GM12892 (cell line): ENCODE data around the gene SCFD2.
"Not testable (repeated sequence)": the region's sequence is repeated elsewhere in the genome, so short reads cannot be mapped to it uniquely, and the experiment has no call there.

Experiments
- DNase-seq: peaks from one replicate; pipeline ENCODE4 v3.0.0; 2011; ENCODE audit not compliant: insufficient read length
- FAIRE-seq: peaks from 2 replicates; lab custom pipeline; 2011; peaks lifted over from hg19 to GRCh38; lab: Jason Lieb, UNC
- POLR2A ChIP-seq: IDR thresholded peaks from 2 replicates; pipeline ENCODE4 v1.6.1; 2011; ENCODE audit warnings: low read depth, low read length, control low read depth
- POLR2AphosphoS5 ChIP-seq: IDR thresholded peaks from 2 replicates; pipeline ENCODE4 v1.6.1; 2011; ENCODE audit warnings: low read depth, low read length, control low read depth
- TAF1 ChIP-seq: IDR thresholded peaks from 2 replicates; pipeline ENCODE4 v1.6.1; 2011; ENCODE audit warnings: low read depth, mild to moderate bottlenecking, control low read depth, low read length, borderline replicate concordance

SCFD2 gene

DNA sequence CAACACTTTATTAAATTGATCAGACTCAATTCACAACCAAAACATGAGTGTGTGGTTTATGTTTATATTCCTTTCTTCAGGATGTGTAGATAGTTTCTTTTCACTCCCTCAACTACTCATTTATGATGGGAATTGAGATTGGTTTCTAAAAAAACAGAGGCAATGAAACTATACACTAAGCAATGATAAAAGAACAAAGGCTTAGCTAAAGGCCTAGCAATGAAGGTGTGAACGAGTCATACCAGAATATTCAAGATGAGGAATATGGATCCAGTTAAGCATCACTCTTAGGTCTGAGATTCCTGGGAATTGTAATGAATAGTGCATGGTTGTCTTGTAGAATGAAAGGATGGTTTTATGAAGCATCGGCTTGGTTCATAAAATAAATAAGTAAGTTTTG, 521.3 kb downstream of the SCFD2 start:
- TF ChIP-seq POLR2AphosphoS5 (no peak), TAF1 (no peak), POLR2A (no peak)
- DNase-seq: no peak
- no peak for FAIRE-seq

DNA sequence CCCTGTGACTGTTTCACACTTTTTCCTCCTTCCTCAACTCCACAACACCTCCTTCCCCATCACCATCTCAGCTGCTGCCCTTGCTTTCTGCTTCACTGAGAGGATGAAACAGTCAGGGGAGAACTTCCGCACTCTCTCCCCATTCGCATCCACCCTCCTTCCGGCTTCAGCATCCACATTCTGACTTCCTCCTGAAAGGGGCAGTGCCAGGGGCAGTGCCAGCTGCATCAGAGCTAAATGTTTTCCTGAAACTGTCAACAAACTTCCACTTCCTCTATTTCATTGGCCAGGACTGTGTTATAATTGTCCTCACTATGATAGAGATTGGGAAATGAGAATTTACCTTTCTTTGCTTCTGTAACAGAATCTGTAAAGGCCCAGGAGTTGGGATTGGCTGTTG, 521.9 kb downstream of the SCFD2 start:
- FAIRE-seq (no peak), DNase-seq (no peak)
- TF ChIP-seq TAF1 (no peak), POLR2A (no peak), POLR2AphosphoS5 (no peak)

DNA sequence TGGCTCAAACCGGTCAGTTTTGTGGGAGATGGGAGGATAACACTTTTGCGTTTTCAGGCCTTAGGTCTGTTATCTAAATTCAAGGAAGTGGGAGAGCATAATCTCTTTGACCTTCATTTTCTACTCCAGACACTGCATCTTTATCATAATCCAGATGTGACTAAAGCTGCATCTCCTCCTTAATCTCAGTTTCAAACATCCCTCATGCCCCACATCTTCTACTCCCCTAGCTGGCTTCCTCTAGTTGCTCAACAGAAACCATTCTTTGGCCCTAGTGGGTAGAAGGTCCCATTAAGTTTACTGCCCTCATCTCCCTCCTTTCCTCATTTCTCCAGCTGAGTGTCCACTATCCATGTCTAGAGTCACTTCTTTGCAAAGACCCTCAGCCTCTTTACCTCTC, 522.5 kb downstream of the SCFD2 start:
- DNase-seq (no peak), FAIRE-seq (no peak)
- TF ChIP-seq POLR2AphosphoS5 (no peak), TAF1 (no peak), POLR2A (no peak)

DNA sequence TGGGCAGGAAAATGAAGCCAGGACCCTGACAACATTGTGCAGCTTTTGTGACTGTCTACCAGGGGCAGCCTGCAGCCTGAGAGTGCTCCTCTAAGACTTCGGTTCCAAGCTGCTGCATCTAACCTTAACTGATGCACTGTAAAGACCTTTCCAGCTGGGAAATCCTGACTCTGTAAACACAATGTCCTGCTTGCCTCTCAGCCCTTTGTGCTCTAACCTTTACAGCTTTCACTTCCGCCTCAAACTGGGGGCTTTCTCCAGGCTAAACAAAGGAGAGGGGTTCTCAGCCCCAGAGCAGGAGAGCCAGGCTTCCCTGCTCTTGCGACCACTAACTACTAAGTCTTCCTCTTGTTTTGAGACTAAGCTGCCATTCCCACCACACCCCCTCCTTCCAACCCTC, 523.1 kb downstream of the SCFD2 start:
- DNase-seq (no peak), FAIRE-seq (no peak)
- TF ChIP-seq TAF1: no peak
- TF ChIP-seq POLR2A: no peak
- TF ChIP-seq POLR2AphosphoS5: no peak

DNA sequence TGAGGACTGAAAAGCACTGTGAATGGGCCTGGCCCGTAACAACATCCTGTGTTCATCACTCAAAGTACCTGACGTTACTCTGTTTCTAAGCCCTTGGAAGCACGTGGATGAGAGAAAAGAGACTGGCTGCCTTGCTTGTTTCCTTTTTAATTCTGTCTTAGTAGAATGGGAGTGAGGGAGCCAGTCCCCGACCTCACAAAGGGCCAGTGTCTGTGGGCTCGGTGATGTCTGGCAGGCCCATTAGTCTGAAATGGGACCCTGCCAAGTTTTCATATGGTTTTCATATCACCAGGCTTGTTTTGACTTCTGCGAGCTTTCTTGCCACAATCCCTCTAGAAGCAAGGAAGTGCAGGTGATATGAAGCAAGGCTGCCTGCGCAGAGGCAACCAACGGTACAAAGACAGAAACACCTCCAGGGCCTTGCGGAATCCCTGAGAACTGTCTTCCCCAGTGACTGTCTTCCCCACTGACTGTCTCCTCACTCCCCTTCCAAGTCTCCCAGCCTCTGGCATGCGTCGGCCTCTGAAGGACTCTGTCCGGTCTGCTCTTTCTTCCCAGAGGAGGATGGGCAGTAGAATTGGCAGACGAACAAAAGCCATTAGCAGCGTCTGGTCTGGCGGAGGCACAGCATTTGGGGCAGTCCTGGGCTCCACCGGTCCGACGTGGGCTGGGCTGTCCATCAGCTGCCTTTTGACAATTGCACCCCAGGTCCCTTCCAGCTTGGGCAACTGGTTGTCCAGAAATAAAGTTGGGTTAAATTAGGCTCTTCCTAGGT, 524.0 kb downstream of the SCFD2 start:
- DNase-seq: no peak
- no peak for TF ChIP-seq POLR2AphosphoS5
- TF ChIP-seq TAF1: no peak
- TF ChIP-seq POLR2A: no peak
- no peak for FAIRE-seq

DNA sequence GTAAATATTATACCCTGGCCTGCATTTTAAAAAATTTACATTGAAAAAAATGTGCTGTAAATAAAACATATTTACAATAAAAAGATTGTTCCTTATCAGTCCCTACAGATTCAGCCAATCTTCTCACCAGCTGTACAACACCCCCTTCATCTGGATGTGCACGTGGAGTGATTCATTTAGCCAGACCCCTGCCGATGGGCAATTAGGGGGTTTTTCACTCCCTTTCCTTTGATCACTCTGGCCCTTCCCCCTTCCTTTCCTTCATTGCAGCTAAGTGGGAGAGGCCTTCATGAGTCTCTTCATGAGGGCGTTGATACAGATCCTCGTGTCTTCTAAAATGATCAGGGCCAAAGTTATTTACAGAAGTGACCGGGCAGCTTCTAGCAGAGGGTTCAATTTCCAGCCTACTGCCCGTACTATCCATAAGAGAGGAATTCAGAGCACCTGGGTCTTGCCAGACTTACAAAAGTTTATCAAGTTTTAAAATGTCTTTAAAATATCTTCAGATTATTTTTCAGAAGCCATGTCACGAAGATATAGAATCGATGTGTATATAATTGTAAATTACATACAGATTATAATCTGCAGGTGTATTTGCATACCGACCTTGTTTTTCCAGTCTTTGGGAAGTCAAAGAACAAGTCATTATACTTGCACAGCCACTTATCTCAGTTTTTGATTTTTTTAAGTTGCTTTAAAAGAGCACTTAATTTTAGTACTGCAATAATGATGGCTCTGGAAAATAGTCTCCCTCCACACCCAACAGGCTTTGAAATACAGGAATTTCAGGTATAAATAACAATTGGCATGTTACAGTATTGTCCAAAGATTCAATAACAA, 525.1 kb downstream of the SCFD2 start:
- TF ChIP-seq POLR2AphosphoS5: no peak
- no peak for TF ChIP-seq POLR2A
- TF ChIP-seq TAF1: no peak
- DNase-seq (no peak), FAIRE-seq (no peak)

DNA sequence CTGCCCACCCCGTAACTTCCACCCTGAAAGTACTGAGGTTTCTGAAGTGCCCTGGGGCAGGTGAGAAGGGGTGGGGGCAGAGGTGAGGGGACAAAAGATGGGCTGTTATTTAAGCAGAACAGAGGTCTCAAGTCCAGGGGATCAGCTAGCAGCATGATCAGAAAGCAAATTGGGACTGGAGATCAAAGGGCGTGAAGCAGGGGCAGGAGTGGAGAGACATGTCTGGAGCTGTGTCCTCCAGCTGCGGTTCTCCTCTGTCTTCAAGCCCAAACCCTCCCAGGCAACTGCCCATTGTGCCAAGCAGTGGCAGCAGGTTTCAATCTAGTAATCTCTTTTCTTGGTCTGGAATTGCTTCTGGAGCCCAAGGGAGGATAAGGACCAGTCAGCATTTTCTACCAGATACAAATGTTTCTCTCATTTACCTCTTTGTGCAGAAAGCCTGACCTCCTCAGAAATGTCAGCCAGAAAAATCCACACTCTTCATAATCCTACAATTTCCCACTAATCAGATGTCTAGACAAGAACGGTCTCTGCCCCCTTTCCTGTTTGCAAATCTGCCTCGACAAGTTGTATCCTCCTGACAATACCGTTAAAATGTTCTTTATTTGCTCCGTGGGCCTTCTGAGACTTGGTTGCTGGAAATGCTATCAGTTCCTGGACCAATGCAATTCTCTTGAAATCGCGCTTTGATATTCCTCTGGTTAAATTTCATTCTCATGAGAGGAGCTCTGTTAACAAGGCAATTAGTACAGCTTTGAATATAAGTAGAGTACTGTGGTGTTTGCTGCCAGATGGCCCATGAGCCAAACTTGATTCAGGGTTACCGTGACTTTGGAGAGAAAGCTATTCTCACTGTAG, 526.9 kb downstream of the SCFD2 start:
- no peak for FAIRE-seq
- TF ChIP-seq POLR2A: no peak
- no peak for DNase-seq

DNA sequence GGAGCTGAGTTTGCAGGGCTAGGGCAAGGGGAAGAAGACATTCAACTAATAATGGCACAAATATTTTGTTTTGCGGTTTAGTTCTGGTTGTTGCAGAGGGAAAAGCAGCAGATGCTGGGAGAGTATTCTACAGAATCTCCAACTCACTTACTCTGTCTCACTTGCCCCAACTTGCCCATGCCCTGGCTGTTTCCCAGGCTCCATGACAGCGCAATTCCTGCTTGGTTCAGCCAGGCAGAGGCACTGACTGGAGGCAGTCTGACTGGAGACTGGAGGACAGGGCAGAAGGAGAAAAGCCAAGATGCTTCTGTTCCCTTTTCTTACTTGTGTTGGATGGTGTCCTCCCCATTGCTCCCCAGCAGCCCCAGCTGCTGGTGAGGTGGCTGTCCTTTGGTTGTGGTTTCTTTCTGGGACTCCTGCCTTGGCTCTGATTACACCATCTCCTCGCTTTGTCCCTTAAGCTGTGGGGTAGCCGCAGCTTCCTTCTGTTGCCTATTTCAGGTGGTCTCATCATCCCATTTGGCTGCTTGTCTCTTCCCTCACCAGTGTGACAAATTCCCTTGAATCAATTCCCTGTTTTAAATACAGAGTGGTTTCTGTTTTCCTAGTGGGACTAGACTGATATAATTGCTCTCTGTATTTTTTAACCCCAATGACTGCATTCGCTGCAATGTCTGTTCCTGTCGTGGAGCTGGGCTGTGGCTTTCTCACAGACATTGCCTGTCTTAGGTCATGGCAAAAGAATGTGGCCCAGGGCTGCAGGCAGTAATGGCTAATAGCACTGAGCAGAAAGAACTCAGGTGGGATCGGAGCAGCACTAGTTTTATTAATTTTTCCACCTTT, 527.9 kb downstream of the SCFD2 start:
- FAIRE-seq (no peak), DNase-seq (no peak)
- no peak for TF ChIP-seq POLR2AphosphoS5
- TF ChIP-seq POLR2A: no peak
- no peak for TF ChIP-seq TAF1

DNA sequence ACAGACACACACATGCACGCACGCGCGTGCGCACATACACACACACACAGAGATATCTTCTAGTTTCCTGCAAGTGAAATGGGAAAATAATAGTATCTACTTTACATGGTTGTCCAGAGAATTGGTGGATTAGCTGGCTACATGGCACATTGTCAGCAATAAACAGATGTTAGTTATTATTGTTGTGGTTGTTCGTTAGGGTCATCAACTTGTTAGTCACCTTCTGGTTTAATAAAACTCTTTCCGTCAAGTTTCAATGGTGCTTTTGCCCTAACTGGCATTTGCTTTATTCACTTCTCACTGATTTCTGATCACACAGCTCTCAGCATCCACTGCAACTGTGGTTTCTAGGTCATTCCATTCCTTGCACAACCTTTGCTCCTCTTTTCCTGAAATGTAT, 529.2 kb downstream of the SCFD2 start:
- TF ChIP-seq POLR2AphosphoS5 (no peak), TAF1 (no peak), POLR2A (no peak)
- FAIRE-seq: no peak
- DNase-seq: no peak

DNA sequence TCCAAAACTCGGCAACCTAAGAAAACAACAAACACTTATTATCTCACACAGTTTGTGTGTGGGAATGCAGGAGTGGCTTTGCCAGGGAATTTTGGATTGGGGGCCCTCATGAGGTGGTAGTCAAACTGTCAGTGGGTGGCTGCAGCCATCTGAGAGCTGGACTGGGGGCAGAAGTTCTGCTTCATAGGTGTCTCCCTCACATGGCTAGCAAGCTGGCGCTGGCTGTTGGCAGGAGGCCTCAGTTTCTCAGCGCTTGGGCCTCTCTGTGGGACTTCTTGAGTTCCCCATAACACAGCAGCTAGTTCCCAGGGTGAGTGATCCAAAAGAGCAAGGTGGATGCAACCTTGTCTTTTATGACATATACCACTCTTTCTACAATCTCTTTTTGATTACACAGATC, 529.7 kb downstream of the SCFD2 start:
- FAIRE-seq (no peak), DNase-seq (no peak)
- TF ChIP-seq POLR2AphosphoS5 (no peak), TAF1 (no peak), POLR2A (no peak)

DNA sequence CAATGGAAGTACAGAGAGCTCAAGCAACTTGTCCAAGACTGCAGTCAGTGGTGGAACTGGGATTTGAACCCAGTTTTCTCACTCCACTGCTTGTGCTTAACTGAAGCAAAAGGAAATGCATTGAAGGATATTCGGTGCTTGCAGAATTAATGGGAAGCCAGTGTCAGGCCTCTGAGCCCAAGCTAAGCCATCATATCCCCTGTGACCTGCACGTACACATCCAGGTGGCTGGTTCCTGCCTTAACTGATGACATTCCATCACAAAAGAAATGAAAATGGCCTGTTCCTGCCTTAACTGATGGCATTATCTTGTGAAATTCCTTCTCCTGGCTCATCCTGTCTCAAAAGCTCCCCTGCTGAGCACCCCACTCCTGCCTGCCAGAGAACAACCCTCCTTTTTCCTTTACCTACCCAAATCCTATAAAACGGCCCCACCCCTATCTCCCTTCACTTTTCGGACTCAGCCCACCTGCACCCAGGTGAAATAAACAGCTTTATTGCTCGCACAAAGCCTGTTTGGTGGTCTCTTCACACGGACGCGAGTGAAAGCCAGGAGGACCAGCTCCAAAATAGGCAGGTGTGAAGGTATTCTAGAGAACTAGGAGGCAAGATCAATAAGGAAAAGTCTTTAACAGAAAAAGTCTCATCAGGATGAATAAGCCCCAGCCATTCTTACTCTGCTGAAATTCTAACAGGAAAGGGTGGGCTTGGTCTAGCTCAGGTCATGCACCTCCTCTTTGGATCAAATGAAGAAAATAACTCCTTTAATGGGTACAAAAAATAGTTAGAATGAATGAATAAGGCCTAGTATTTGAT, 531.0 kb downstream of the SCFD2 start:
- not testable (repeated sequence) for DNase-seq, FAIRE-seq

DNA sequence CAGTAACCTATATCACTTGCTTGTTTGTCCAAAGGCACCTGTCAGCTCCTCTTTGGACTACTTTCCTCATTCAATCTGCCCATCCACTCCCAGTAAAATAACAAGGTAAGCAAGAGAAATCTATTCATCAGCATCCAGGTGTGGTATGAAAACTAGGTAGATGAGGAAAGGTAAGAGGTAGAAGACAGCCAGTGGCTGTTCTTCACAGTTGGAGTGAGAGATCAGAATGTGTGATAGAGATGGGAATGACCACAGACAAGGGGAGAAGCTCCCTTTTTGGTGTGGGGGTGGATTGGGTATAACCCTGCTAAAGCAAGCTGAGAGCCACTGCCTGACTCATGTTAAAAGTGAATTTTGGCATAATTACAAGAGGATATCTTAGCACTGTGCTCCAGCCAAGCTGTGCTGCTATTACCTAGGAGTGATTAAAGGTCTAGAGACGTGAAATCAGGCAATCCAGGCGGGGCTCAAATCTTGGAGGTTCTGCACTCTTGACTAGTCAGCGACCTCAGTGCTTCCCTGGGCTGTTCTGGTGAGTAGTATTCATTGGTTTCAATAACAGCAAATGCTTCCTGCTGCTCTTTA, 531.8 kb downstream of the SCFD2 start:
- no peak for DNase-seq
- no peak for TF ChIP-seq TAF1
- TF ChIP-seq POLR2A: no peak
- TF ChIP-seq POLR2AphosphoS5: no peak
- FAIRE-seq: no peak
